Erythroblast (primary cell): Measurements from ENCODE around the gene PSMD12.

Experiments used
- GATA1 ChIP-seq: IDR thresholded peaks from 2 replicates; pipeline ENCODE4 v1.6.1; 2011; ENCODE audit warnings: low read depth, mild to moderate bottlenecking, control low read depth, low read length, moderate library complexity
- POLR2A ChIP-seq: IDR thresholded peaks from 2 replicates; pipeline ENCODE4 v1.6.1; 2011; ENCODE audit warnings: mild to moderate bottlenecking, low read length

DNA sequence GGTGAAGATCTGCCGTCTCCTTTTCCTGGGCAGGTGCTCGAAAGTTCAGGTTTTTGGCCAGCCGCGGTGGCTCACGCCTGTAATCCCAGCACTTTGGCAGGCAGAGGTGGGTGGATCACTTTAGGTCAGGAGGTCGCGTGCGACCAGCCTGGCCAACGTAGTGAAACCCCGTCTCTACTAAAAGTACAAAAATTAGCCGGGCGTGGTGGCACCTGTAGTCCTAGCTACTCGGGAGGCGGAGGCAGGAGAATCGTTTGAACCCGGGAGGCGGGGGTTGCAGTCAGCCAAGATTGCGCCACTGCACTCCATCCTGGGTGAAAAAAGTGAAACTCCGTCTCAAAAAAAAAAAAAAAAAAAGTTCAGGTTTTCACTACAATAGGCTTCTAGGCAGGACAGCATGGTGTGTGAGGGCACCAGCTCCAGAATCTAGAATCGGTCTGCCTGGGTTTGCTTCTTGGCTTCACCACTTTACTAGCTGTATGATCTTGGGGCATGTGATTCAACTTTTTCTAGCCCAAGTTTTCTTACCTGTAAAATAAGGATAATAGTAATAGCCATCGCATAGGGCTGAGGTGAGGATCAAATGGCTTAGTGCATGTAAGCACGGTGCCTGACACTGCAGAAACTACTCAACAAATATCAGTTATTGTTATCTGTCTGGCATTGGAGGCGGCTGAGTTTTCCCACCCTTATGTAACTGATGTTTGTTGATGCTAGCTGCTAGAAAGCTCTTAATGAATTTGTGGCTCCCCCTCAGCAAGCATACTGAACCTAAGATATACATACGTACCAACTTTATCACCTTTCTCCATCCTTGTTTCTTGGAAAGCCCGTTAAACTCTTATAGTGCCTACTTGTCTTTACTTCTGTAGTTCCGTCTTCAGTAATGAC, 1.3 kb downstream of the PSMD12 start:
- TF ChIP-seq POLR2A: no peak
- TF ChIP-seq GATA1: no peak
